IPS-20b (cell line): ENCODE data around the gene VNN1.
"Not testable (repeated sequence)": the region's sequence is repeated elsewhere in the genome, so short reads cannot be mapped to it uniquely, and the experiment has no call there.

Experiments
- H3K27ac ChIP-seq: one replicate; pipeline ENCODE4 v1.5.1; 2013; ENCODE audit warnings: low read length
- H3K27me3 ChIP-seq: 2 replicates; pipeline ENCODE4 v1.6.1; 2013; ENCODE audit warnings: mild to moderate bottlenecking, low read length, inconsistent platforms; ENCODE audit not compliant: insufficient read depth
- H3K36me3 ChIP-seq: 2 replicates; pipeline ENCODE4 v1.6.1; 2013; ENCODE audit warnings: low read depth, mild to moderate bottlenecking, inconsistent platforms, low read length, moderate library complexity; ENCODE audit not compliant: insufficient read depth
- H3K4me1 ChIP-seq: 2 replicates; pipeline ENCODE4 v1.6.1; 2013; ENCODE audit warnings: mild to moderate bottlenecking, control low read depth, inconsistent platforms, low read length, moderate library complexity; ENCODE audit not compliant: insufficient read depth
- H3K4me3 ChIP-seq: 2 replicates; pipeline ENCODE4 v1.5.1; 2013; ENCODE audit warnings: mild to moderate bottlenecking, low read length, inconsistent platforms
- H3K9ac ChIP-seq: 2 replicates; pipeline ENCODE4 v1.6.1; 2013; ENCODE audit warnings: low read depth, mild to moderate bottlenecking, inconsistent platforms, low read length, moderate library complexity
- H3K9me3 ChIP-seq: 2 replicates; pipeline ENCODE4 v1.6.1; 2013; ENCODE audit warnings: mild to moderate bottlenecking, low read depth, low read length, inconsistent platforms; ENCODE audit not compliant: insufficient read depth

VNN1 gene

GRCh38 chr6:132687306-132687705, 26.5 kb downstream of the VNN1 start:
- Histone ChIP-seq H3K27ac (no peak overlapping the region), H3K4me3 (no peak overlapping the region), H3K36me3 (no peaks in the 10 kb centered on the region), H3K9ac (no peak overlapping the region), H3K4me1 (peaks cover 4% of the 10 kb centered on the region), H3K27me3 (no peaks in the 10 kb centered on the region), H3K9me3 (no peaks in the 10 kb centered on the region)

GRCh38 chr6:132686531-132686930, 27.3 kb downstream of the VNN1 start:
- no peaks in the 10 kb centered on the region for H3K27me3 ChIP-seq
- H3K36me3 ChIP-seq: no peaks in the 10 kb centered on the region
- H3K27ac ChIP-seq: no peak overlapping the region
- H3K4me3 ChIP-seq: no peak overlapping the region
- peaks cover 4% of the 10 kb centered on the region for H3K4me1 ChIP-seq
- H3K9ac ChIP-seq: no peak overlapping the region
- H3K9me3 ChIP-seq: no peaks in the 10 kb centered on the region

GRCh38 chr6:132685009-132685408, 28.8 kb downstream of the VNN1 start:
- no peaks in the 10 kb centered on the region for H3K9me3 ChIP-seq
- H3K4me1 ChIP-seq: peaks cover 4% of the 10 kb centered on the region
- no peak overlapping the region for H3K27ac ChIP-seq
- H3K9ac ChIP-seq: no peak overlapping the region
- no peaks in the 10 kb centered on the region for H3K36me3 ChIP-seq
- no peaks in the 10 kb centered on the region for H3K27me3 ChIP-seq
- H3K4me3 ChIP-seq: no peak overlapping the region

- H3K4me1 ChIP-seq: peaks cover 4% of the 10 kb centered on the region
- no peak overlapping the region for H3K27ac ChIP-seq
- H3K9ac ChIP-seq: no peak overlapping the region
- H3K27me3 ChIP-seq: no peaks in the 10 kb centered on the region
- no peaks in the 10 kb centered on the region for H3K9me3 ChIP-seq
- no peaks in the 10 kb centered on the region for H3K36me3 ChIP-seq
- no peak overlapping the region for H3K4me3 ChIP-seq
These were observed 29.6 kb downstream of the VNN1 start for GRCh38 chr6:132684272-132684671.

GRCh38 chr6:132683543-132683942, 30.3 kb downstream of the VNN1 start:
- H3K27ac ChIP-seq: no peak overlapping the region
- H3K27me3 ChIP-seq: no peaks in the 10 kb centered on the region
- peaks cover 4% of the 10 kb centered on the region for H3K4me1 ChIP-seq
- H3K4me3 ChIP-seq: no peak overlapping the region
- H3K36me3 ChIP-seq: no peaks in the 10 kb centered on the region
- no peaks in the 10 kb centered on the region for H3K9me3 ChIP-seq
- H3K9ac ChIP-seq: no peak overlapping the region

- not testable (repeated sequence) for H3K36me3 ChIP-seq, H3K4me3 ChIP-seq, H3K4me1 ChIP-seq, H3K9me3 ChIP-seq, H3K9ac ChIP-seq, H3K27ac ChIP-seq, H3K27me3 ChIP-seq
These were observed 34.8 kb downstream of the VNN1 start for GRCh38 chr6:132679094-132679493.

GRCh38 chr6:132675749-132676148, 38.1 kb downstream of the VNN1 start:
- Histone ChIP-seq H3K27ac (no peak overlapping the region), H3K4me3 (no peak overlapping the region), H3K4me1 (no peaks in the 10 kb centered on the region), H3K27me3 (no peaks in the 10 kb centered on the region), H3K9me3 (no peaks in the 10 kb centered on the region), H3K9ac (no peak overlapping the region), H3K36me3 (no peaks in the 10 kb centered on the region)

- Histone ChIP-seq H3K9me3 (no peaks in the 10 kb centered on the region), H3K4me1 (no peaks in the 10 kb centered on the region)
These were observed 38.9 kb downstream of the VNN1 start for GRCh38 chr6:132675002-132675401.

GRCh38 chr6:132673376-132674094, 40.3 kb downstream of the VNN1 start:
- Histone ChIP-seq H3K4me1 (no peaks in the 10 kb centered on the region), H3K9me3 (no peaks in the 10 kb centered on the region)

More at GRCh38 chr6:132675002-132675401, 38.9 kb downstream of the VNN1 start:
- Histone ChIP-seq H3K4me3 (no peak overlapping the region), H3K27ac (no peak overlapping the region), H3K9ac (no peak overlapping the region), H3K36me3 (no peaks in the 10 kb centered on the region), H3K27me3 (no peaks in the 10 kb centered on the region)

GRCh38 chr6:132671295-132671694, 42.6 kb downstream of the VNN1 start:
- Histone ChIP-seq H3K4me3 (no peak overlapping the region), H3K36me3 (no peaks in the 10 kb centered on the region), H3K4me1 (peaks cover 7% of the 10 kb centered on the region), H3K9ac (no peak overlapping the region), H3K27ac (no peak overlapping the region), H3K27me3 (no peaks in the 10 kb centered on the region), H3K9me3 (no peaks in the 10 kb centered on the region)

More at GRCh38 chr6:132673376-132674094, 40.3 kb downstream of the VNN1 start:
- H3K4me3 ChIP-seq: no peak overlapping the region
- H3K9ac ChIP-seq: no peak overlapping the region
- no peak overlapping the region for H3K27ac ChIP-seq
- H3K36me3 ChIP-seq: no peaks in the 10 kb centered on the region
- no peaks in the 10 kb centered on the region for H3K27me3 ChIP-seq

GRCh38 chr6:132669690-132670291, 44.1 kb downstream of the VNN1 start:
- H3K9ac ChIP-seq: no peak overlapping the region
- H3K27me3 ChIP-seq: no peaks in the 10 kb centered on the region
- peaks cover 12% of the 10 kb centered on the region for H3K4me1 ChIP-seq
- H3K27ac ChIP-seq: no peak overlapping the region
- no peaks in the 10 kb centered on the region for H3K9me3 ChIP-seq
- no peak overlapping the region for H3K4me3 ChIP-seq
- H3K36me3 ChIP-seq: no peaks in the 10 kb centered on the region

- Histone ChIP-seq H3K4me3 (no peak overlapping the region), H3K27me3 (no peaks in the 10 kb centered on the region), H3K9me3 (no peaks in the 10 kb centered on the region), H3K27ac (no peak overlapping the region), H3K36me3 (no peaks in the 10 kb centered on the region), H3K4me1 (peaks cover 12% of the 10 kb centered on the region), H3K9ac (no peak overlapping the region)
These were observed 47.7 kb downstream of the VNN1 start for GRCh38 chr6:132666118-132666517.
